WTC11 (cell line): ENCODE data around the gene FLRT1. TPM values are rescaled to one million over a fixed set of nuclear protein-coding genes. Genes with fewer than 3 reads are reported as not detected.

Source experiments
- ATAC-seq: fragments of 200-7000 bp; cut with Tn5 transposase; 2 replicates; pipeline ENCODE4 v1.10.0; 2021; ENCODE audit warnings: mild to moderate bottlenecking, moderate library complexity
- CTCF ChIA-PET: fragments of 300-600 bp; sonication (Branson Sonifier 250); formaldehyde crosslinking; loops from one replicate; lab custom pipeline; 2021; ENCODE audit warnings: antibody characterized with exemption; lab: Charles Lee
- POLR2A ChIA-PET: fragments of 350-600 bp; sonication (Branson Sonifier 250); formaldehyde crosslinking; loops from one replicate; lab custom pipeline; 2021; ENCODE audit warnings: antibody characterized with exemption; lab: Charles Lee
- DNase-seq: peaks from one replicate; pipeline ENCODE4 v3.0.0; 2021; ENCODE audit warnings: low spot score
- H3K27ac Mint-ChIP-seq: 2 replicates; pipeline ENCODE4 v1.8.0; 2021; ENCODE audit warnings: mixed read lengths
- H3K27me3 Mint-ChIP-seq: 2 replicates; pipeline ENCODE4 v1.8.0; 2021; ENCODE audit warnings: low read depth, mild to moderate bottlenecking, moderate library complexity, mixed read lengths
- H3K36me3 Mint-ChIP-seq: 2 replicates; pipeline ENCODE4 v1.8.0; 2021; ENCODE audit warnings: mixed read lengths
- H3K4me1 Mint-ChIP-seq: 2 replicates; pipeline ENCODE4 v1.8.0; 2022; ENCODE audit warnings: mixed read lengths
- H3K4me3 Mint-ChIP-seq: 2 replicates; pipeline ENCODE4 v1.8.0; 2021; ENCODE audit warnings: mild to moderate bottlenecking, moderate library complexity, mixed read lengths
- H3K9me3 Mint-ChIP-seq: 2 replicates; pipeline ENCODE4 v1.8.0; 2021; ENCODE audit warnings: mixed read lengths
- ARID4B ChIP-seq: sonication (generic); formaldehyde crosslinking; IDR thresholded peaks from 2 replicates; pipeline ENCODE4 v1.8.0; 2023; ENCODE audit warnings: missing genetic modification reagents, mild to moderate bottlenecking, borderline replicate concordance
- CBFB ChIP-seq: sonication (generic); formaldehyde crosslinking; IDR thresholded peaks from 2 replicates; pipeline ENCODE4 v1.8.1; 2022; ENCODE audit warnings: mild to moderate bottlenecking, low read depth, missing genetic modification reagents
- ELF4 ChIP-seq: sonication (generic); formaldehyde crosslinking; IDR thresholded peaks from 2 replicates; pipeline ENCODE4 v1.8.1; 2022; ENCODE audit warnings: low read depth, mild to moderate bottlenecking, moderate library complexity, missing genetic modification reagents
- ESRRA ChIP-seq: sonication (generic); formaldehyde crosslinking; IDR thresholded peaks from 2 replicates; pipeline ENCODE4 v1.8.1; 2022; ENCODE audit warnings: mild to moderate bottlenecking, missing genetic modification reagents, borderline replicate concordance
- GABPB1 ChIP-seq: sonication (generic); formaldehyde crosslinking; IDR thresholded peaks from 2 replicates; pipeline ENCODE4 v1.8.1; 2023; ENCODE audit warnings: mild to moderate bottlenecking, missing genetic modification reagents
- GRHL2 ChIP-seq: fragments of 250-450 bp; sonication (Bioruptor Pico); IDR thresholded peaks from 2 replicates; pipeline ENCODE4 v1.8.0; 2022; ENCODE audit warnings: mild to moderate bottlenecking, moderate library complexity; ENCODE audit not compliant: insufficient replicate concordance, severe bottlenecking
- HMGXB4 ChIP-seq: sonication (generic); formaldehyde crosslinking; IDR thresholded peaks from 2 replicates; pipeline ENCODE4 v1.8.1; 2023; ENCODE audit warnings: mild to moderate bottlenecking, moderate library complexity, missing genetic modification reagents
- IRF2 ChIP-seq: sonication (generic); formaldehyde crosslinking; IDR thresholded peaks from 2 replicates; pipeline ENCODE4 v1.8.0; 2022; ENCODE audit warnings: low read depth, missing genetic modification reagents, borderline replicate concordance
- JAZF1 ChIP-seq: fragments of 250-450 bp; sonication (Bioruptor Pico); IDR thresholded peaks from 2 replicates; pipeline ENCODE4 v1.9.0; 2021; ENCODE audit warnings: moderate library complexity, mild to moderate bottlenecking, inconsistent platforms
- MLX ChIP-seq: sonication (generic); formaldehyde crosslinking; IDR thresholded peaks from 2 replicates; pipeline ENCODE4 v1.8.1; 2023; ENCODE audit warnings: mild to moderate bottlenecking, missing genetic modification reagents, moderate library complexity
- MYBL2 ChIP-seq: sonication (generic); formaldehyde crosslinking; IDR thresholded peaks from 2 replicates; pipeline ENCODE4 v1.8.1; 2023; ENCODE audit warnings: mild to moderate bottlenecking, moderate library complexity, missing genetic modification reagents
- NR2C2 ChIP-seq: sonication (generic); formaldehyde crosslinking; IDR thresholded peaks from 2 replicates; pipeline ENCODE4 v1.8.0; 2022; ENCODE audit warnings: mild to moderate bottlenecking, missing genetic modification reagents
- PREB ChIP-seq: sonication (generic); formaldehyde crosslinking; IDR thresholded peaks from 2 replicates; pipeline ENCODE4 v1.8.1; 2022; ENCODE audit warnings: mild to moderate bottlenecking, missing genetic modification reagents, moderate library complexity, borderline replicate concordance
- RORB ChIP-seq: fragments of 250-450 bp; sonication (Bioruptor Pico); IDR thresholded peaks from 2 replicates; pipeline ENCODE4 v1.9.0; 2021; ENCODE audit warnings: mild to moderate bottlenecking
- SMAD4 ChIP-seq: sonication (generic); formaldehyde crosslinking; IDR thresholded peaks from 2 replicates; pipeline ENCODE4 v1.8.0; 2022; ENCODE audit warnings: mild to moderate bottlenecking, missing genetic modification reagents
- SP1 ChIP-seq: sonication (generic); formaldehyde crosslinking; conservative IDR thresholded peaks from 2 replicates; pipeline ENCODE4 v1.8.1; 2022; ENCODE audit warnings: missing genetic modification reagents
- TCF7 ChIP-seq: sonication (generic); formaldehyde crosslinking; IDR thresholded peaks from 2 replicates; pipeline ENCODE4 v1.8.0; 2022; ENCODE audit warnings: mild to moderate bottlenecking, low read depth, missing genetic modification reagents, moderate library complexity
- TP53 ChIP-seq: sonication (generic); formaldehyde crosslinking; IDR thresholded peaks from 2 replicates; pipeline ENCODE4 v1.8.1; 2023; ENCODE audit warnings: mild to moderate bottlenecking, missing genetic modification reagents
- ZBTB43 ChIP-seq: sonication (generic); formaldehyde crosslinking; IDR thresholded peaks from 2 replicates; pipeline ENCODE4 v1.8.1; 2023; ENCODE audit warnings: mild to moderate bottlenecking, missing genetic modification reagents
- ZNF396 ChIP-seq: fragments of 250-450 bp; sonication (Bioruptor Pico); IDR thresholded peaks from 2 replicates; pipeline ENCODE4 v1.8.0; 2021; ENCODE audit warnings: mild to moderate bottlenecking, moderate library complexity, borderline replicate concordance
- ZNF425 ChIP-seq: fragments of 250-450 bp; sonication (Bioruptor Pico); conservative IDR thresholded peaks from 2 replicates; pipeline ENCODE4 v1.9.0; 2021; ENCODE audit warnings: mild to moderate bottlenecking
- ZSCAN18 ChIP-seq: fragments of 250-450 bp; sonication (Bioruptor Pico); IDR thresholded peaks from 2 replicates; pipeline ENCODE4 v2.1.2; 2022; ENCODE audit warnings: mild to moderate bottlenecking, moderate library complexity
- total RNA-seq: library from RNA; stranded (reverse); gene quantifications from 3 replicates; pipeline ENCODE4 v1.2.3, GENCODE V29; 2021

FLRT1 gene
- total RNA-seq, 1 experiment from 2014 or later: 0.20 TPM

GRCh38 chr11:64018310-64018709 is 17.4 kb upstream of the FLRT1 start (continued):
- TF ChIP-seq HMGXB4 (CRISPR knock-in tag) (no peak), CBFB (CRISPR knock-in tag) (no peak), IRF2 (CRISPR knock-in tag) (no peak), GRHL2 (no peak), PREB (no peak), TP53 (CRISPR knock-in tag) (no peak), JAZF1 (CRISPR knock-in tag) (no peak), ESRRA (no peak), GABPB1 (CRISPR knock-in tag) (no peak), NR2C2 (CRISPR knock-in tag) (no peak), ZNF425 (CRISPR knock-in tag) (no peak), MYBL2 (CRISPR knock-in tag) (no peak), RORB (CRISPR knock-in tag) (no peak), SMAD4 (no peak)

- DNase-seq: no peak
- no peak overlapping the region for H3K4me3 Mint-ChIP-seq
- peaks cover 48% of the 10 kb centered on the region for H3K27me3 Mint-ChIP-seq
- ChIA-PET POLR2A (no interaction called here), CTCF (interaction anchor here (0.8 to 9.6 kb wide), 6 partner anchors 9 to 21 kb away, joined by 3 to 75 read pairs (median 4); no protein-coding TSS in a partner anchor)
- ATAC-seq: peak; percentile 36
- H3K4me1 Mint-ChIP-seq: peaks cover 44% of the 10 kb centered on the region
- no peak overlapping the region for H3K27ac Mint-ChIP-seq
- no peaks in the 10 kb centered on the region for H3K36me3 Mint-ChIP-seq
- no peaks in the 10 kb centered on the region for H3K9me3 Mint-ChIP-seq
- TF ChIP-seq ZSCAN18 (CRISPR knock-in tag): no peak
- TF ChIP-seq TP53 (CRISPR knock-in tag): no peak
- no peak for TF ChIP-seq TCF7 (CRISPR knock-in tag)
- TF ChIP-seq ZNF396 (CRISPR knock-in tag): no peak
- no peak for TF ChIP-seq ARID4B (CRISPR knock-in tag)
- no peak for TF ChIP-seq MYBL2 (CRISPR knock-in tag)
- TF ChIP-seq ELF4 (CRISPR knock-in tag): no peak
- no peak for TF ChIP-seq ZBTB43 (CRISPR knock-in tag)
- no peak for TF ChIP-seq MLX (CRISPR knock-in tag)
- no peak for TF ChIP-seq RORB (CRISPR knock-in tag)
- no peak for TF ChIP-seq SP1
- TF ChIP-seq GRHL2: no peak
- no peak for TF ChIP-seq NR2C2 (CRISPR knock-in tag)
These were observed 16.4 kb upstream of the FLRT1 start for GRCh38 chr11:64019106-64020037.
